Endothelial cell of umbilical vein (primary cell): Measurements from ENCODE around the gene ATL1. TPM values are rescaled to one million over a fixed set of nuclear protein-coding genes. Genes with fewer than 3 reads are reported as not detected.
A peak's percentile ranks its signal among the peaks of the same experiment; 100 is the strongest.

Experiments
- BruUV-seq: library from RNA; stranded (reverse); fragments of 400-500 nt; replicated peaks from 2 replicates; lab custom pipeline; 2021; lab: Mats Ljungman, UMichigan
- CTCF ChIA-PET: fragments of 300-600, 350-600 bp; sonication (Branson Sonifier 250); formaldehyde crosslinking; loops from one replicate; lab custom pipeline; 2021; ENCODE audit warnings: antibody characterized with exemption, inconsistent platforms; lab: Charles Lee
- POLR2A ChIA-PET: fragments of 300-600, 350-600 bp; sonication (Branson Sonifier 250); formaldehyde crosslinking; loops from one replicate; lab custom pipeline; 2021; ENCODE audit warnings: antibody characterized with exemption, inconsistent platforms; lab: Charles Lee
- DNase-seq: peaks from one replicate; pipeline ENCODE4 v3.0.0-alpha.2; 2011; ENCODE audit warnings: low read depth, low spot score
- FAIRE-seq: peaks from 2 replicates; lab custom pipeline; 2011; peaks lifted over from hg19 to GRCh38; lab: Jason Lieb, UNC
- H2AFZ ChIP-seq: 2 replicates; pipeline ENCODE4 v1.6.0; 2012; ENCODE audit warnings: low read depth, low read length, control low read depth, inconsistent platforms
- H3K27ac ChIP-seq: 2 replicates; pipeline ENCODE4 v1.5.1; 2011; ENCODE audit warnings: low read depth, mild to moderate bottlenecking, control low read depth, low read length, moderate library complexity; ENCODE audit not compliant: insufficient read depth
- H3K27me3 ChIP-seq, 2 experiments: 2 replicates each; pipeline versions ENCODE4 v1.6.0 to v1.6.1; 2011; ENCODE audit warnings: low read length in 2 of 2, mixed read lengths in 1 of 2; ENCODE audit not compliant: control insufficient read depth in 2 of 2, insufficient read depth in 2 of 2
- H3K36me3 ChIP-seq, 2 experiments: 2 replicates in 1 of 2; 3 replicates in 1 of 2; pipeline ENCODE4 v1.5.1; 2011; ENCODE audit warnings: low read length in 2 of 2, mild to moderate bottlenecking in 1 of 2, moderate library complexity in 1 of 2; ENCODE audit not compliant: control insufficient read depth in 2 of 2, insufficient read depth in 2 of 2; ENCODE audit errors: extremely low read depth in 1 of 2
- H3K4me1 ChIP-seq: 3 replicates; pipeline ENCODE4 v1.5.1; 2011; ENCODE audit warnings: mild to moderate bottlenecking, low read length; ENCODE audit not compliant: control insufficient read depth, insufficient read depth; ENCODE audit errors: extremely low read depth
- H3K4me2 ChIP-seq: 2 replicates; pipeline ENCODE4 v1.6.1; 2011; ENCODE audit warnings: low read length, control low read depth, mixed read lengths; ENCODE audit not compliant: insufficient read depth
- H3K4me3 ChIP-seq, 3 experiments: fragments of 200-600 bp in 1 of 3; sonication (generic), shearing (Covaris generic) in 1 of 3; replicated peaks in 1 of 3; 2 replicates each; pipeline ENCODE4 v1.5.1; 2011 to 2016; ENCODE audit warnings: control low read depth in 3 of 3, low read length in 3 of 3, mild to moderate bottlenecking in 2 of 3, inconsistent platforms in 1 of 3, low read depth in 1 of 3, moderate library complexity in 1 of 3; ENCODE audit not compliant: insufficient read depth in 1 of 3
- H3K79me2 ChIP-seq: 2 replicates; pipeline ENCODE4 v1.6.0; 2012; ENCODE audit warnings: low read length, inconsistent platforms; ENCODE audit not compliant: control insufficient read depth, insufficient read depth
- H3K9ac ChIP-seq: replicated peaks from 2 replicates; pipeline ENCODE3; 2011; ENCODE audit warnings: low read length, control low read depth; ENCODE audit not compliant: insufficient read depth; ENCODE audit errors: extremely low read depth
- H3K9me1 ChIP-seq: replicated peaks from 3 replicates; pipeline ENCODE4 v1.6.0; 2011; ENCODE audit warnings: mild to moderate bottlenecking, low read length; ENCODE audit not compliant: control insufficient read depth, insufficient read depth; ENCODE audit errors: extremely low read depth
- H3K9me3 ChIP-seq: replicated peaks from 2 replicates; pipeline ENCODE4 v1.5.1; 2012; ENCODE audit warnings: low read length, inconsistent platforms; ENCODE audit not compliant: control insufficient read depth, insufficient read depth
- H4K20me1 ChIP-seq: replicated peaks from 2 replicates; pipeline ENCODE3; 2011; ENCODE audit warnings: mild to moderate bottlenecking, low read length; ENCODE audit not compliant: control insufficient read depth, insufficient read depth; ENCODE audit errors: extremely low read depth
- CTCF ChIP-seq, 2 donors: IDR thresholded peaks; 1 replicate in 1 of 2; 2 replicates in 1 of 2; pipeline ENCODE4 v1.5.1; 2011; ENCODE audit warnings: low read length in 2 of 2, mild to moderate bottlenecking in 2 of 2, moderate library complexity in 2 of 2, control low read depth in 1 of 2, inconsistent platforms in 1 of 2, low read depth in 1 of 2; ENCODE audit not compliant: insufficient read depth in 1 of 2; ENCODE audit errors: extremely low read depth in 1 of 2
- EZH2 ChIP-seq: IDR thresholded peaks from 2 replicates; pipeline ENCODE4 v1.6.1; 2012; ENCODE audit warnings: borderline replicate concordance, low read depth, mild to moderate bottlenecking, moderate library complexity, low read length, inconsistent platforms; ENCODE audit not compliant: severe bottlenecking
- FOS ChIP-seq: IDR thresholded peaks from 2 replicates; pipeline ENCODE4 v1.6.1; 2011; ENCODE audit warnings: mild to moderate bottlenecking, low read length, moderate library complexity, borderline replicate concordance; ENCODE audit not compliant: insufficient read depth
- GATA2 ChIP-seq: IDR thresholded peaks from 2 replicates; pipeline ENCODE4 v1.7.0; 2011; ENCODE audit warnings: low read depth, mild to moderate bottlenecking, moderate library complexity, mixed read lengths, low read length; ENCODE audit not compliant: insufficient read length, insufficient read depth
- JUN ChIP-seq: IDR thresholded peaks from 2 replicates; pipeline ENCODE4 v1.6.1; 2011; ENCODE audit warnings: borderline replicate concordance, low read depth; ENCODE audit not compliant: insufficient read length, insufficient read depth
- MAX ChIP-seq: IDR thresholded peaks from 2 replicates; pipeline ENCODE4 v1.6.1; 2011; ENCODE audit not compliant: insufficient read depth, insufficient read length
- MYC ChIP-seq: IDR thresholded peaks from one replicate; pipeline ENCODE4 v1.6.1; 2011; ENCODE audit warnings: mild to moderate bottlenecking, low read depth, low read length
- POLR2A ChIP-seq: IDR thresholded peaks from 2 replicates; pipeline ENCODE4 v1.6.1; 2012; ENCODE audit warnings: low read depth, mild to moderate bottlenecking, control low read depth, low read length
- POLR2AphosphoS5 ChIP-seq: IDR thresholded peaks from 2 replicates; pipeline ENCODE4 v1.6.1; 2012; ENCODE audit warnings: low read depth, mild to moderate bottlenecking, control low read depth, low read length, moderate library complexity; ENCODE audit not compliant: insufficient read depth
- dilution Hi-C: fragments of 300-500 bp; cut with MboI; formaldehyde crosslinking; loops from one replicate; pipeline ENCODE4 v1.15.0; 2019; ENCODE audit warnings: low sequenced_read_pairs; ENCODE audit not compliant: extremely low pct_ligation_motif_present
- intact Hi-C: fragments of 100-400 bp; cut with micrococcal nuclease; formaldehyde crosslinking; loops from one replicate; pipeline ENCODE4 v1.10.0; 2022
- polyA plus RNA-seq, 4 experiments: library from polyadenylated mRNA; depleted of rRNA in 3 of 4; stranded (reverse) in 3 of 4; unstranded in 1 of 4; fragments of >200 nt; gene quantifications; 2 replicates each; pipeline versions ENCODE4 v1.2.1 to v1.2.3, GENCODE V29; 2011 to 2012; ENCODE audit warnings: missing spikeins in 1 of 4
- total RNA-seq: library from RNA; stranded (reverse); gene quantifications from 2 replicates; pipeline ENCODE4 v1.2.3, GENCODE V29; 2021

ATL1 gene
- total and polyA plus RNA-seq, 2 donors (not counting 3 experiments of a cell fraction or from before 2014, with no cell fraction given): 1.1 to 5.1 TPM

GRCh38 chr14:50667996-50668825 is 108.3 kb downstream of the ATL1 start, which contains the start of gene SAV1:
TSS of gene SAV1 (minus strand) at chr14:50668306. CDS start at chr14:50667967, 339 bp downstream.
- H4K20me1 ChIP-seq: peaks cover 3% of the 10 kb centered on the region
- H3K27ac ChIP-seq: peak within 1 kb of the TSS; percentile 81
- intact Hi-C loops: loop anchor here (1.0 to 10.0 kb wide), 7 partner anchors 9 to 1887 kb away; partner anchors contain the start of genes DMAC2L, GPR137C, L2HGDH and TXNDC16
- POLR2A ChIA-PET: interaction anchor here (0.7 to 1.4 kb wide), 8 partner anchors 8 to 192 kb away, joined by 3 to 9 read pairs (median 4); no protein-coding TSS in a partner anchor
- H3K9me3 ChIP-seq: no peaks in the 10 kb centered on the region
- TSS peak; percentile 99 for BruUV-seq
- no peaks in the 10 kb centered on the region for H3K9me1 ChIP-seq
- H3K27me3 ChIP-seq: no peaks in the 10 kb centered on the region
- peaks cover 0 to 2% of the 10 kb centered on the region in 2 experiments for H3K36me3 ChIP-seq
- peak; percentile 95 for TF ChIP-seq POLR2AphosphoS5
- TF ChIP-seq MAX: no peak
- TF ChIP-seq JUN: no peak
- peak; percentile 99 for TF ChIP-seq POLR2A
- H3K79me2 ChIP-seq: peaks cover 34% of the 10 kb centered on the region
- peak within 1 kb of the TSS; percentile 89 for H3K9ac ChIP-seq
- dilution Hi-C loops: no loop called here
- H3K4me2 ChIP-seq: peak within 1 kb of the TSS; percentile 91
- FAIRE-seq: peak; percentile 56
- CTCF ChIA-PET: interaction anchor here (0.6 to 1.0 kb wide), 4 partner anchors 9 to 108 kb away, joined by 3 to 8 read pairs (median 6); partner anchors contain the start of gene ATL1
- peaks cover 23% of the 10 kb centered on the region for H3K4me1 ChIP-seq
- DNase-seq: peak; percentile 82
- peak within 1 kb of the TSS; percentile 76 for H2AFZ ChIP-seq
- H3K4me3 ChIP-seq: peak within 1 kb of the TSS; percentile 70 to 85 (median 81)

GRCh38 chr14:50668826-50669143 is 108.8 kb downstream of the ATL1 start:
- H3K9ac ChIP-seq: peak overlapping the region; percentile 89
- H3K4me1 ChIP-seq: peaks cover 23% of the 10 kb centered on the region
- BruUV-seq: no TSS peak
- ChIA-PET POLR2A (interaction anchor here (0.7 to 1.4 kb wide), 8 partner anchors 9 to 192 kb away, joined by 3 to 9 read pairs (median 4); no protein-coding TSS in a partner anchor), CTCF (interaction anchor here (0.6 to 1.0 kb wide), 4 partner anchors 9 to 109 kb away, joined by 3 to 8 read pairs (median 6); partner anchors contain the start of gene ATL1)
- intact Hi-C loops: loop anchor here (1.0 to 10.0 kb wide), 7 partner anchors 9 to 1886 kb away; partner anchors contain the start of genes DMAC2L, GPR137C, L2HGDH and TXNDC16
- no peaks in the 10 kb centered on the region for H3K9me1 ChIP-seq
- H3K4me2 ChIP-seq: peak overlapping the region; percentile 91
- dilution Hi-C loops: no loop called here
- TF ChIP-seq GATA2 (no peak), JUN (no peak), CTCF (IDR thresholded peaks at IDR 0.05; ENCODE audit: extremely low read depth in 1 of 2, insufficient read depth in 1 of 2, low read depth in 1 of 2, low read length in 2 of 2) (no peak), POLR2A (peak; percentile 3), MYC (no peak), POLR2AphosphoS5 (no peak), EZH2 (no peak), FOS (no peak)
- peak overlapping the region; percentile 76 for H2AFZ ChIP-seq
- peaks cover 32% of the 10 kb centered on the region for H3K79me2 ChIP-seq
- H3K27me3 ChIP-seq: no peaks in the 10 kb centered on the region
- no peaks in the 10 kb centered on the region for H3K9me3 ChIP-seq
- H3K27ac ChIP-seq: peak overlapping the region; percentile 81
- FAIRE-seq: no peak
- peaks cover 3% of the 10 kb centered on the region for H4K20me1 ChIP-seq
- peak overlapping the region; percentile 19 to 81 (median 70) for H3K4me3 ChIP-seq
- DNase-seq: no peak
- H3K36me3 ChIP-seq: peaks cover 0 to 2% of the 10 kb centered on the region in 2 experiments
